H1 (cell line): ENCODE data around the gene PDE4DIP.
"Not testable (repeated sequence)": the region's sequence is repeated elsewhere in the genome, so short reads cannot be mapped to it uniquely, and the experiment has no call there.

Experiments used
- CTCF ChIP-seq, 3 experiments: IDR thresholded peaks; 1 replicate in 2 of 3; 2 replicates in 1 of 3; pipeline versions ENCODE4 v1.5.1 to v1.6.1; 2011; ENCODE audit warnings: low read length in 3 of 3, mild to moderate bottlenecking in 3 of 3, inconsistent platforms in 2 of 3, low read depth in 1 of 3, moderate library complexity in 1 of 3; ENCODE audit not compliant: insufficient read depth in 1 of 3; ENCODE audit errors: control extremely low read depth in 1 of 3
- JUND ChIP-seq: IDR thresholded peaks from 2 replicates; pipeline ENCODE4 v1.6.1; 2011; ENCODE audit warnings: mild to moderate bottlenecking, improper control_type of control experiment, low read length
- MAFK ChIP-seq: IDR thresholded peaks from 2 replicates; pipeline ENCODE4 v1.6.1; 2012; ENCODE audit warnings: low read depth, mild to moderate bottlenecking, improper control_type of control experiment, low read length
- POLR2A ChIP-seq, 2 experiments: IDR thresholded peaks; 1 replicate in 1 of 2; 2 replicates in 1 of 2; pipeline ENCODE4 v1.6.1; 2011; ENCODE audit warnings: low read depth in 2 of 2, low read length in 2 of 2, mild to moderate bottlenecking in 2 of 2; ENCODE audit errors: control extremely low read depth in 1 of 2
- TAF1 ChIP-seq: IDR thresholded peaks from 2 replicates; pipeline ENCODE4 v1.6.1; 2011; ENCODE audit warnings: mild to moderate bottlenecking, low read depth, low read length
- TF ChIP-seq, protein P1 (sequence below): fragments of 300-600 bp; sonication (generic); IDR thresholded peaks from 2 replicates; pipeline ENCODE4 v1.7.1; 2012; ENCODE audit warnings: low read length, moderate library complexity, mild to moderate bottlenecking, inconsistent platforms; ENCODE audit not compliant: insufficient replicate concordance

- not testable (repeated sequence) for TF ChIP-seq CTCF (IDR thresholded peaks at IDR 0.05; ENCODE audit: control extremely low read depth in 1 of 3, insufficient read depth in 1 of 3, low read depth in 1 of 3, low read length in 3 of 3); TAF1; POLR2A (IDR thresholded peaks at IDR 0.05; ENCODE audit: control extremely low read depth in 1 of 2, low read depth in 2 of 2, low read length in 2 of 2); JUND; MAFK
- TF ChIP-seq, protein P1, sequence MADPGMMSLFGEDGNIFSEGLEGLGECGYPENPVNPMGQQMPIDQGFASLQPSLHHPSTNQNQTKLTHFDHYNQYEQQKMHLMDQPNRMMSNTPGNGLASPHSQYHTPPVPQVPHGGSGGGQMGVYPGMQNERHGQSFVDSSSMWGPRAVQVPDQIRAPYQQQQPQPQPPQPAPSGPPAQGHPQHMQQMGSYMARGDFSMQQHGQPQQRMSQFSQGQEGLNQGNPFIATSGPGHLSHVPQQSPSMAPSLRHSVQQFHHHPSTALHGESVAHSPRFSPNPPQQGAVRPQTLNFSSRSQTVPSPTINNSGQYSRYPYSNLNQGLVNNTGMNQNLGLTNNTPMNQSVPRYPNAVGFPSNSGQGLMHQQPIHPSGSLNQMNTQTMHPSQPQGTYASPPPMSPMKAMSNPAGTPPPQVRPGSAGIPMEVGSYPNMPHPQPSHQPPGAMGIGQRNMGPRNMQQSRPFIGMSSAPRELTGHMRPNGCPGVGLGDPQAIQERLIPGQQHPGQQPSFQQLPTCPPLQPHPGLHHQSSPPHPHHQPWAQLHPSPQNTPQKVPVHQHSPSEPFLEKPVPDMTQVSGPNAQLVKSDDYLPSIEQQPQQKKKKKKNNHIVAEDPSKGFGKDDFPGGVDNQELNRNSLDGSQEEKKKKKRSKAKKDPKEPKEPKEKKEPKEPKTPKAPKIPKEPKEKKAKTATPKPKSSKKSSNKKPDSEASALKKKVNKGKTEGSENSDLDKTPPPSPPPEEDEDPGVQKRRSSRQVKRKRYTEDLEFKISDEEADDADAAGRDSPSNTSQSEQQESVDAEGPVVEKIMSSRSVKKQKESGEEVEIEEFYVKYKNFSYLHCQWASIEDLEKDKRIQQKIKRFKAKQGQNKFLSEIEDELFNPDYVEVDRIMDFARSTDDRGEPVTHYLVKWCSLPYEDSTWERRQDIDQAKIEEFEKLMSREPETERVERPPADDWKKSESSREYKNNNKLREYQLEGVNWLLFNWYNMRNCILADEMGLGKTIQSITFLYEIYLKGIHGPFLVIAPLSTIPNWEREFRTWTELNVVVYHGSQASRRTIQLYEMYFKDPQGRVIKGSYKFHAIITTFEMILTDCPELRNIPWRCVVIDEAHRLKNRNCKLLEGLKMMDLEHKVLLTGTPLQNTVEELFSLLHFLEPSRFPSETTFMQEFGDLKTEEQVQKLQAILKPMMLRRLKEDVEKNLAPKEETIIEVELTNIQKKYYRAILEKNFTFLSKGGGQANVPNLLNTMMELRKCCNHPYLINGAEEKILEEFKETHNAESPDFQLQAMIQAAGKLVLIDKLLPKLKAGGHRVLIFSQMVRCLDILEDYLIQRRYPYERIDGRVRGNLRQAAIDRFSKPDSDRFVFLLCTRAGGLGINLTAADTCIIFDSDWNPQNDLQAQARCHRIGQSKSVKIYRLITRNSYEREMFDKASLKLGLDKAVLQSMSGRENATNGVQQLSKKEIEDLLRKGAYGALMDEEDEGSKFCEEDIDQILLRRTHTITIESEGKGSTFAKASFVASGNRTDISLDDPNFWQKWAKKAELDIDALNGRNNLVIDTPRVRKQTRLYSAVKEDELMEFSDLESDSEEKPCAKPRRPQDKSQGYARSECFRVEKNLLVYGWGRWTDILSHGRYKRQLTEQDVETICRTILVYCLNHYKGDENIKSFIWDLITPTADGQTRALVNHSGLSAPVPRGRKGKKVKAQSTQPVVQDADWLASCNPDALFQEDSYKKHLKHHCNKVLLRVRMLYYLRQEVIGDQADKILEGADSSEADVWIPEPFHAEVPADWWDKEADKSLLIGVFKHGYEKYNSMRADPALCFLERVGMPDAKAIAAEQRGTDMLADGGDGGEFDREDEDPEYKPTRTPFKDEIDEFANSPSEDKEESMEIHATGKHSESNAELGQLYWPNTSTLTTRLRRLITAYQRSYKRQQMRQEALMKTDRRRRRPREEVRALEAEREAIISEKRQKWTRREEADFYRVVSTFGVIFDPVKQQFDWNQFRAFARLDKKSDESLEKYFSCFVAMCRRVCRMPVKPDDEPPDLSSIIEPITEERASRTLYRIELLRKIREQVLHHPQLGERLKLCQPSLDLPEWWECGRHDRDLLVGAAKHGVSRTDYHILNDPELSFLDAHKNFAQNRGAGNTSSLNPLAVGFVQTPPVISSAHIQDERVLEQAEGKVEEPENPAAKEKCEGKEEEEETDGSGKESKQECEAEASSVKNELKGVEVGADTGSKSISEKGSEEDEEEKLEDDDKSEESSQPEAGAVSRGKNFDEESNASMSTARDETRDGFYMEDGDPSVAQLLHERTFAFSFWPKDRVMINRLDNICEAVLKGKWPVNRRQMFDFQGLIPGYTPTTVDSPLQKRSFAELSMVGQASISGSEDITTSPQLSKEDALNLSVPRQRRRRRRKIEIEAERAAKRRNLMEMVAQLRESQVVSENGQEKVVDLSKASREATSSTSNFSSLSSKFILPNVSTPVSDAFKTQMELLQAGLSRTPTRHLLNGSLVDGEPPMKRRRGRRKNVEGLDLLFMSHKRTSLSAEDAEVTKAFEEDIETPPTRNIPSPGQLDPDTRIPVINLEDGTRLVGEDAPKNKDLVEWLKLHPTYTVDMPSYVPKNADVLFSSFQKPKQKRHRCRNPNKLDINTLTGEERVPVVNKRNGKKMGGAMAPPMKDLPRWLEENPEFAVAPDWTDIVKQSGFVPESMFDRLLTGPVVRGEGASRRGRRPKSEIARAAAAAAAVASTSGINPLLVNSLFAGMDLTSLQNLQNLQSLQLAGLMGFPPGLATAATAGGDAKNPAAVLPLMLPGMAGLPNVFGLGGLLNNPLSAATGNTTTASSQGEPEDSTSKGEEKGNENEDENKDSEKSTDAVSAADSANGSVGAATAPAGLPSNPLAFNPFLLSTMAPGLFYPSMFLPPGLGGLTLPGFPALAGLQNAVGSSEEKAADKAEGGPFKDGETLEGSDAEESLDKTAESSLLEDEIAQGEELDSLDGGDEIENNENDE: not testable (repeated sequence)
Measured at GRCh38 chr1:148911303-148911928, 67.2 kb downstream of the PDE4DIP start.
